ENCODE measurements around the gene ASXL1. TPM values are rescaled to one million over a fixed set of nuclear protein-coding genes. Genes with fewer than 3 reads are reported as not detected.

ASXL1 gene
- polyA plus RNA-seq, 1 experiment = 40.8 TPM

DNA sequence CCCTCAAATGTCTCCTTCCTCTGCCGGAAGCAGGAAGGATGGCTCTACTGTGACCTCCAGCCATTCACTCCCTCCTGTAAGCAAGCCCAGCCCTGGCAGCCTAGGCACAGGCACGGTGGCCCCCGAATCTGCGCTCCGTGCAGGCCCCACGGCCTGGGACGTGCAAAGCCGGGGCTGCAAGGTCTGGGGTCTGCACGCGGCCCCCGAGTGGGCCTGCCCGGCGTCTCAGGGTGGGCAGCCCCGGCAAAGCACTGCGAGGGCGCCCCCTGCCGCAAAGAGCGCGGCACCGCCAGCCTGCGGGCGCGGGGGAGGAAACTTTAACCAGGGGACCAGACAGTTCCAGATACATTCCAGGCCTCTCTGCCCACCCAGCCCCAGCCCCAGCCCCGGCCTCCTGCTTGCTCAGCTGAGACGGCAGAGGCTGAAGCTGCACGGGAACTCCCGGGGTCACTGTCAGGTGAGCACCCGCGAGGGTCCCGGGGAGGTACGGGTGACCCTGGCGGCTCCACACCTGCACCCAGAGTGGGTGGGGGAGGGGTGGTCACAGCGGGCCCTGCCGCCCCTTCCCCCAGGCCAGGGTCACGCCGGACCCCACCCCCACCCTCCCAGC, 98.8 kb downstream of the ASXL1 start:
- ChIA-PET POLR2A (no interaction called here), CTCF (interaction anchor here (0.6 to 3.2 kb wide), 10 partner anchors 8 to 247 kb away, joined by 3 to 16 read pairs (median 5); no protein-coding TSS in a partner anchor)
- H3K27me3 ChIP-seq (ENCODE audit: control insufficient read depth, insufficient read depth, low read length) = no peaks in the 10 kb centered on the region
- peak overlapping the region; percentile 48 for H3K4me3 ChIP-seq (ENCODE audit: low read depth, low read length)
- no peak for DNase-seq (ENCODE audit: low read depth)
- H3K36me3 ChIP-seq (ENCODE audit: control insufficient read depth, insufficient read depth, low read length) = peaks cover 29% of the 10 kb centered on the region
- TF ChIP-seq, protein P1, sequence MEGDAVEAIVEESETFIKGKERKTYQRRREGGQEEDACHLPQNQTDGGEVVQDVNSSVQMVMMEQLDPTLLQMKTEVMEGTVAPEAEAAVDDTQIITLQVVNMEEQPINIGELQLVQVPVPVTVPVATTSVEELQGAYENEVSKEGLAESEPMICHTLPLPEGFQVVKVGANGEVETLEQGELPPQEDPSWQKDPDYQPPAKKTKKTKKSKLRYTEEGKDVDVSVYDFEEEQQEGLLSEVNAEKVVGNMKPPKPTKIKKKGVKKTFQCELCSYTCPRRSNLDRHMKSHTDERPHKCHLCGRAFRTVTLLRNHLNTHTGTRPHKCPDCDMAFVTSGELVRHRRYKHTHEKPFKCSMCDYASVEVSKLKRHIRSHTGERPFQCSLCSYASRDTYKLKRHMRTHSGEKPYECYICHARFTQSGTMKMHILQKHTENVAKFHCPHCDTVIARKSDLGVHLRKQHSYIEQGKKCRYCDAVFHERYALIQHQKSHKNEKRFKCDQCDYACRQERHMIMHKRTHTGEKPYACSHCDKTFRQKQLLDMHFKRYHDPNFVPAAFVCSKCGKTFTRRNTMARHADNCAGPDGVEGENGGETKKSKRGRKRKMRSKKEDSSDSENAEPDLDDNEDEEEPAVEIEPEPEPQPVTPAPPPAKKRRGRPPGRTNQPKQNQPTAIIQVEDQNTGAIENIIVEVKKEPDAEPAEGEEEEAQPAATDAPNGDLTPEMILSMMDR (IDR thresholded peaks at IDR 0.05; ENCODE audit: insufficient read depth, low read depth, low read length) = peak; percentile 71

DNA sequence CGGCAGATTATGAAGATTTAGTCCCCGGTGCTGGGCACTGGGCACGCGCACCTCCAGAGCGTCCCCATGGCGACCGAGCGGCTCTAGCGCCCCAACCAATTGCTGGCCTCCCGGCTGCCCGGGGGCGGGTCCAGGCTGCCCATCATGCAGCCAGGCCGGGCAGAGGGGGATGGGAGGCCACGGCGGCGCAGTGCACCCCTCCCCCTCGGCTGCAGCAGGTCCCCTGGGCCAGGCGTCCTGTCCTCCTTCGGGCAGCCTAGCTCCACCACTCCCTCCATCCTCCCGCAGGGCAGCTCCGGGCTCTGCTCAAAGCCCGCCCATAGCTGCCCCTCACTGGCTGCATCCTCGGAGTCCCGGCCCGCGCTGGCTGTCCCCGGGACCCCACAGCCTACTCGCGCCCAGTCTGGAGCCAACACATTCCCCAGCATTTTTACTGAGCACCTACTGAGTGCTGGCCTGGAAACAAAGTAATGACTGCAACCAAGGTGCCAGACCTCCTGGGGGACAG, 99.4 kb downstream of the ASXL1 start:
- CTCF ChIA-PET = interaction anchor here (0.8 to 3.2 kb wide), 7 partner anchors 9 to 52 kb away, joined by 3 to 16 read pairs (median 6); no protein-coding TSS in a partner anchor
- H3K36me3 ChIP-seq (ENCODE audit: control insufficient read depth, insufficient read depth, low read length) = peaks cover 31% of the 10 kb centered on the region
- H3K4me3 ChIP-seq (ENCODE audit: low read depth, low read length) = peak overlapping the region; percentile 48
- no peaks in the 10 kb centered on the region for H3K27me3 ChIP-seq (ENCODE audit: control insufficient read depth, insufficient read depth, low read length)
- TF ChIP-seq, protein P1 (IDR thresholded peaks at IDR 0.05; ENCODE audit: insufficient read depth, low read depth, low read length) = no peak
- POLR2A ChIA-PET = interaction anchor here (0.6 kb wide), 1 partner anchor 58 kb away, joined by 5 read pairs; no protein-coding TSS in a partner anchor
- DNase-seq (ENCODE audit: low read depth) = no peak

DNA sequence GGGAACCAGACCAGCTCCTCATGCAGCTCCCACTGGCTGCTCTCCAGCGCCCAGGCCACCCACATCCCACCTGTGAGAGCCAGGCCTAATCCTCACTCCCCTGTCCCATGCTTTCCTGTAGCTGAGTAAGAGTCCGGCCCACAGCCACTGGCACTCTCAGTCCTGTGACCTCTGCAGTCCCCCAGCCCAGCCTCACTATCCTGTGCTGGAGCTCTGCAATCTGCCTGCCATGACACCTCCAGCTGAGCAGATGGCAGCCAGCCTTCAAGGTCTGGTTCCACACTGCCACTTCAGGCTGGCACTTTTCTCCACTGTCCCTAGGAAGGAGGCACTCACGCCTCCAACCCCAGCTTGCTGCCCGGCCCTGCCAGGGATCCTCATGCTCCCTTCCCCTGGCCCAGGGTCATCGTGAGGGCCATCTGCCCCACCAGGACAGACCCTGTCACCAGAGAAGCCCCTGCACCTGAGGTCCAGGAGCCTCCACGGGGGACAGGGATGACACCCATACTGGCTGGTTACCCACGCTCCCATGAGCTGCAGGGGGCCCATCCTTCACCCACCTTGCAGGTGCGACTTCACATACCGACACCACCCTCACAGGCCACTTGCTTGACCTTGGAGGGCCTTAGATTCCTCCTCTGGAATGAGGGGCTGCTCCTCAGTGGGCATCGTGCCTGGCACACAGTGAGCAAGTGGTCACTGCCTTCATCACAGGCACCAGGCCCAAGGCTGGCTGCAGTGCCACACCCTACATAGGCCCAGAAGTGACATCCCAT, 100.1 kb downstream of the ASXL1 start:
- DNase-seq (ENCODE audit: low read depth) = no peak
- H3K27me3 ChIP-seq (ENCODE audit: control insufficient read depth, insufficient read depth, low read length) = no peaks in the 10 kb centered on the region
- ChIA-PET CTCF (interaction anchor here (0.8 to 3.2 kb wide), 7 partner anchors 9 to 52 kb away, joined by 3 to 16 read pairs (median 6); no protein-coding TSS in a partner anchor), POLR2A (interaction anchor here (0.5 to 0.6 kb wide), 2 partner anchors 25 to 58 kb away, joined by 5 to 6 read pairs; no protein-coding TSS in a partner anchor)
- TF ChIP-seq, protein P1 (IDR thresholded peaks at IDR 0.05; ENCODE audit: insufficient read depth, low read depth, low read length) = no peak
- no peak overlapping the region for H3K4me3 ChIP-seq (ENCODE audit: low read depth, low read length)
- H3K36me3 ChIP-seq (ENCODE audit: control insufficient read depth, insufficient read depth, low read length) = peaks cover 26% of the 10 kb centered on the region

DNA sequence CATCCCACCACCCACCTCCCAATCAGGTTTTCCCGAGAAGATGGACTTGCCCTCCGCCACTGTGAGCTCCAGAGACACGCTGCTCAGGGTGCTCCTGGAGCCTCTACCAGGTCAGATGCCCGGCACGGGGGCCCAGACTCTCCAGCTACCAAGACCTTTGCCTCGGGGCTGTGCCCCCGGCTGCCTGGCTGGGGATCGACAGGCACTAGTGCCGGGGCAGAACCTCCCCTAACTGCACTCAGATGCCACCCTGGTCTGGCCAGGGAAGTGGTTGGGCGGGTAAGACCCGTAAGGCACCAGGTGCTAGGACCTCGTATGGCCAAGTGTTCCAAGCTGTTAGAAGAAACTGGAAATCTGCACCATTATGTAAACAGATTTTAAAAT, 100.7 kb downstream of the ASXL1 start:
- ChIA-PET CTCF (no interaction called here), POLR2A (interaction anchor here (0.5 kb wide), 1 partner anchor 24 kb away, joined by 6 read pairs; no protein-coding TSS in a partner anchor)
- Histone ChIP-seq H3K27me3 (ENCODE audit: control insufficient read depth, insufficient read depth, low read length) (no peaks in the 10 kb centered on the region), H3K4me3 (ENCODE audit: low read depth, low read length) (no peak overlapping the region), H3K36me3 (ENCODE audit: control insufficient read depth, insufficient read depth, low read length) (peaks cover 21% of the 10 kb centered on the region)
- no peak for DNase-seq (ENCODE audit: low read depth)
- TF ChIP-seq, protein P1 (IDR thresholded peaks at IDR 0.05; ENCODE audit: insufficient read depth, low read depth, low read length) = no peak

DNA sequence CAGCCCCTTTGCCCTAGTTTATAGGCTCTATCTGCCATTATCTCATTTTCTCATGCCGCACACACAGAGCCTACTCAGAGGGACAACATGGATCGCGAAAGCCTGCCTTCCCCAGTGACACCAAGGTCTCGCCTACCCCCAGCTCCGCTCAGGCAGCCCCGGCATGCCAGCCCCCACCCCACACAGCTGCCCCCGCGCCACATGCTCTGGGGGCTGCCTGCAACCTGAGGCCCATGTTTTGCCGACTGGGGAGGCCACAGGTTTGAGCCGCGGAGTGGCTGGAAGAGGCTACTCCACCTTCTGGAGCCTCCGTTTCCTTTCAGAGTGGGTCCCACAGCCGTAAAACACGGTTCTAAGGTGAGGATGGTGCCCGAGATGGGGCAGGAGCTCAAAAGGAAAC, 102.1 kb downstream of the ASXL1 start:
- TF ChIP-seq, protein P1 (IDR thresholded peaks at IDR 0.05; ENCODE audit: insufficient read depth, low read depth, low read length) = no peak
- no peaks in the 10 kb centered on the region for H3K27me3 ChIP-seq (ENCODE audit: control insufficient read depth, insufficient read depth, low read length)
- peaks cover 15% of the 10 kb centered on the region for H3K36me3 ChIP-seq (ENCODE audit: control insufficient read depth, insufficient read depth, low read length)
- ChIA-PET POLR2A (no interaction called here), CTCF (interaction anchor here (1.1 kb wide), 1 partner anchor 11 kb away, joined by 4 read pairs; no protein-coding TSS in a partner anchor)
- H3K4me3 ChIP-seq (ENCODE audit: low read depth, low read length) = no peak overlapping the region
- DNase-seq (ENCODE audit: low read depth) = no peak
